T-helper 17 cell (primary cell): ENCODE data around the gene RGS3. TPM values are rescaled to one million over a fixed set of nuclear protein-coding genes. Genes with fewer than 3 reads are reported as not detected.
"Not testable (repeated sequence)": the region's sequence is repeated elsewhere in the genome, so short reads cannot be mapped to it uniquely, and the experiment has no call there.

ENCODE experiments used
- ATAC-seq: fragments of 150-1000 bp; cut with Tn5 transposase; 2 replicates; pipeline ENCODE4 v1.10.0; 2021; ENCODE audit warnings: mild to moderate bottlenecking, moderate library complexity
- DNase-seq, 3 donors: peaks; one replicate each; pipeline versions ENCODE4 v3.0.0 to v3.0.0-alpha.2; 2020 to 2021
- H3K9me3 ChIP-seq: one replicate; pipeline ENCODE4 v1.7.0; 2013; ENCODE audit warnings: low read length, mild to moderate bottlenecking; ENCODE audit not compliant: control insufficient read depth, poor library complexity, severe bottlenecking
- H3K27ac Mint-ChIP-seq: one replicate; pipeline ENCODE4 v1.8.0; 2022; ENCODE audit warnings: mild to moderate bottlenecking, moderate library complexity, mixed read lengths
- H3K27me3 Mint-ChIP-seq: one replicate; pipeline ENCODE4 v1.8.0; 2022; ENCODE audit warnings: mixed read lengths
- H3K36me3 Mint-ChIP-seq: one replicate; pipeline ENCODE4 v1.8.0; 2022; ENCODE audit warnings: low read depth, mixed read lengths
- H3K4me1 Mint-ChIP-seq: one replicate; pipeline ENCODE4 v1.8.0; 2022; ENCODE audit warnings: mild to moderate bottlenecking, mixed read lengths
- H3K4me3 Mint-ChIP-seq: one replicate; pipeline ENCODE4 v1.8.0; 2022; ENCODE audit warnings: mild to moderate bottlenecking, moderate library complexity, mixed read lengths
- total RNA-seq, 4 donors: library from RNA in 2 of 4; stranded (reverse) in 2 of 4; gene quantifications; one replicate each; pipeline ENCODE4 v1.2.3 and lab custom pipeline; 2022 to 2026

Gene RGS3
- total RNA-seq, result 10 to 100 TPM; 17.4 to 22.0 TPM
- total RNA-seq (lab: John Stamatoyannopoulos, UW), result 16.7 to 16.9 reads per million in 2 donors

- DNase-seq, result no peak
- Mint-ChIP-seq H3K27ac (no peak within 1 kb of the TSS), H3K36me3 (no peaks in the 10 kb centered on the region), H3K27me3 (no peaks in the 10 kb centered on the region), H3K4me3 (no peak within 1 kb of the TSS), H3K4me1 (peaks cover 7% of the 10 kb centered on the region)
- ATAC-seq, result peak; percentile 50
- H3K9me3 ChIP-seq, result no peaks in the 10 kb centered on the region
Observed at GRCh38 chr9:113463418-113464285, at the start of gene RGS3. RGS3 (plus strand) TSS chr9:113463727; CDS start chr9:113463803, 76 bp downstream.

GRCh38 chr9:113416149-113416721, 47.3 kb upstream of the RGS3 start:
- peak; percentile 41 for ATAC-seq

DNA sequence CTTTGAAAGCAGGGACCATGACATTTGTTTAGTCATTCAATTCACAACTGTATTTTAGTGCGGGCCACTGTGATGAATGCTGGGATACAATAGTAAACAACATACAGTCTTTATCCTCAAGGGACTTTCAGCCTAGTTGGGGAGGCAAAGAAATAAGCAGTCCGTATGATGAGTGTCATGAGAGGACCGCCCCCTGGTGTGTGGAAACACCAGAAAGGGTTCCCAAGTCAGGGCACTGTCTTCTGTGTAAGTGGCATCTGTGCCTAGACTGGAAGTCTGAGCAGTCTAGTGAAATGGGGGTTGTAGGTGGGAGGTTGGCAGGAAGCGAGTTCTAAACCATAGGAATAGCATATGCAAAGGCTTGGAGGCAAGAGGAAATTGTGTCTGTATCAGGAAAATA, 46.2 kb upstream of the RGS3 start:
- H3K9me3 ChIP-seq, result no peaks in the 10 kb centered on the region
- no peaks in the 10 kb centered on the region for H3K36me3 Mint-ChIP-seq

More at GRCh38 chr9:113416149-113416721, 47.3 kb upstream of the RGS3 start:
- no peaks in the 10 kb centered on the region for H3K36me3 Mint-ChIP-seq
- H3K4me3 Mint-ChIP-seq, result no peak overlapping the region
- H3K27ac Mint-ChIP-seq, result no peak overlapping the region
- no peaks in the 10 kb centered on the region for H3K4me1 Mint-ChIP-seq
- H3K9me3 ChIP-seq, result no peaks in the 10 kb centered on the region
- no peak for DNase-seq
- peaks cover 6% of the 10 kb centered on the region for H3K27me3 Mint-ChIP-seq

DNA sequence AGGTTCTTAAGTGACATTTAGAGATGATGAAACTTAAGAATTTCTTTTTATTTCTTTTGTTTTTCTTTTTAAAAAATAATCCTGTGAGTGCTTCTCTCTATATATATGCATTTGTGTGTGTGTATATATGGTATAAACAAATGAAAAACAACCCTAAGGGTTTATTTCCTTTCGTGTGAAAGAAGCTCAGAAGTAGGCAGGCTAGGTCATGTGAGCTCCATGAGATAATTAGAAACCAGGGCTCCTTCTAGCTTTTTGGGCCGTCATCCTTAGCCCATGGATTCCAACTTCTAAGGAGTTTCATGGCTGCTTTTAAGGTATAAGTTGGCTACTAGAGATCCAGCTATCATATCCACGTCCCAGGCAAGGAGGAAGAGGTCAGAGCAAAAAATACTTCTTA, 41.8 kb upstream of the RGS3 start:
- no peak for DNase-seq
- Mint-ChIP-seq H3K4me3 (no peak overlapping the region), H3K4me1 (no peaks in the 10 kb centered on the region), H3K27ac (no peak overlapping the region), H3K27me3 (peaks cover 37% of the 10 kb centered on the region), H3K36me3 (peaks cover 1% of the 10 kb centered on the region)
- H3K9me3 ChIP-seq, result no peaks in the 10 kb centered on the region
- ATAC-seq, result no peak

More for the DNA sequence above, 46.2 kb upstream of the RGS3 start:
- peaks cover 7% of the 10 kb centered on the region for H3K27me3 Mint-ChIP-seq
- DNase-seq (no peak), ATAC-seq (no peak)
- no peaks in the 10 kb centered on the region for H3K4me1 Mint-ChIP-seq
- H3K4me3 Mint-ChIP-seq, result no peak overlapping the region
- no peak overlapping the region for H3K27ac Mint-ChIP-seq

GRCh38 chr9:113425072-113425471, 38.5 kb upstream of the RGS3 start:
- Mint-ChIP-seq H3K4me1 (no peaks in the 10 kb centered on the region), H3K36me3 (peaks cover 2% of the 10 kb centered on the region)
- no peak for DNase-seq

GRCh38 chr9:113426701-113427100, 36.8 kb upstream of the RGS3 start:
- Mint-ChIP-seq H3K27ac (no peak overlapping the region), H3K27me3 (peaks cover 40% of the 10 kb centered on the region), H3K36me3 (peaks cover 2% of the 10 kb centered on the region), H3K4me3 (no peak overlapping the region), H3K4me1 (no peaks in the 10 kb centered on the region)
- H3K9me3 ChIP-seq, result no peaks in the 10 kb centered on the region
- no peak for ATAC-seq
- no peak for DNase-seq

More at GRCh38 chr9:113425072-113425471, 38.5 kb upstream of the RGS3 start:
- H3K9me3 ChIP-seq, result no peaks in the 10 kb centered on the region
- Mint-ChIP-seq H3K4me3 (no peak overlapping the region), H3K27me3 (peaks cover 47% of the 10 kb centered on the region), H3K27ac (peak overlapping the region; percentile 67)
- no peak for ATAC-seq

GRCh38 chr9:113427629-113428028, 35.9 kb upstream of the RGS3 start:
- peaks cover 38% of the 10 kb centered on the region for H3K27me3 Mint-ChIP-seq
- H3K9me3 ChIP-seq, result no peaks in the 10 kb centered on the region
- no peak overlapping the region for H3K27ac Mint-ChIP-seq
- DNase-seq (no peak), ATAC-seq (no peak)
- H3K4me3 Mint-ChIP-seq, result no peak overlapping the region
- peaks cover 2% of the 10 kb centered on the region for H3K36me3 Mint-ChIP-seq
- H3K4me1 Mint-ChIP-seq, result no peaks in the 10 kb centered on the region

DNA sequence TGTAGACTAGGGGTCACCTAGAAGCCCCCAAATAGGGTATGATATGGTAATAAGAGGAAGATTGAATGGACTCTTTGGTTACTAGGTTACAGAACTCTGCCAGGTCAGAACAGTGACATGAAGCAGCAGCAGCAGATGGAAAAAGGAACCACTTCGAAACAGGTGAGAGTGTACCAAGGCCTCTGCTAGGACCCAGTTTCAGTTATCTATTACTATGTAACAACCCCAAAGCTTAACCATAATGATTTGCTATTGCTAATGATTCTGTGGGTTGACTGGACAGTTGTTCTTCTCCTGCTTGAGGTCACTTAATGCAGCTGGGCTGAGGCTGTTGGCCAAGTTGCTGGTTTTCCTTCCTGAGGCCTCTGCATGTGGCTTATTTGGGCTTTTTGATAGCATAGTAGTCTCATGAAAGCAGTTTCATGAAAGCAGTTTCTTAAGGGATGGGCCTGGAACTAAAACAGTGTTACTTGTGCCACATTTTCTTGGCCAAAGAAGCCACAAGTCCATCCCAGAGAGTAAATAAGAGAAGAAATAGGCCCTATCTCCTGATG, 35.4 kb upstream of the RGS3 start:
- peaks cover 33% of the 10 kb centered on the region for H3K27me3 Mint-ChIP-seq
- ATAC-seq, result no peak
- H3K27ac Mint-ChIP-seq, result no peak overlapping the region
- no peak for DNase-seq
- H3K36me3 Mint-ChIP-seq, result peaks cover 2% of the 10 kb centered on the region
- H3K9me3 ChIP-seq, result no peaks in the 10 kb centered on the region
- no peak overlapping the region for H3K4me3 Mint-ChIP-seq
- H3K4me1 Mint-ChIP-seq, result no peaks in the 10 kb centered on the region

- DNase-seq (no peak), ATAC-seq (no peak)
- Mint-ChIP-seq H3K27ac (no peak overlapping the region), H3K4me3 (no peak overlapping the region), H3K36me3 (peaks cover 2% of the 10 kb centered on the region), H3K27me3 (peaks cover 15% of the 10 kb centered on the region), H3K4me1 (no peaks in the 10 kb centered on the region)
- no peaks in the 10 kb centered on the region for H3K9me3 ChIP-seq
Observed at GRCh38 chr9:113431191-113431590, 32.3 kb upstream of the RGS3 start.

DNA sequence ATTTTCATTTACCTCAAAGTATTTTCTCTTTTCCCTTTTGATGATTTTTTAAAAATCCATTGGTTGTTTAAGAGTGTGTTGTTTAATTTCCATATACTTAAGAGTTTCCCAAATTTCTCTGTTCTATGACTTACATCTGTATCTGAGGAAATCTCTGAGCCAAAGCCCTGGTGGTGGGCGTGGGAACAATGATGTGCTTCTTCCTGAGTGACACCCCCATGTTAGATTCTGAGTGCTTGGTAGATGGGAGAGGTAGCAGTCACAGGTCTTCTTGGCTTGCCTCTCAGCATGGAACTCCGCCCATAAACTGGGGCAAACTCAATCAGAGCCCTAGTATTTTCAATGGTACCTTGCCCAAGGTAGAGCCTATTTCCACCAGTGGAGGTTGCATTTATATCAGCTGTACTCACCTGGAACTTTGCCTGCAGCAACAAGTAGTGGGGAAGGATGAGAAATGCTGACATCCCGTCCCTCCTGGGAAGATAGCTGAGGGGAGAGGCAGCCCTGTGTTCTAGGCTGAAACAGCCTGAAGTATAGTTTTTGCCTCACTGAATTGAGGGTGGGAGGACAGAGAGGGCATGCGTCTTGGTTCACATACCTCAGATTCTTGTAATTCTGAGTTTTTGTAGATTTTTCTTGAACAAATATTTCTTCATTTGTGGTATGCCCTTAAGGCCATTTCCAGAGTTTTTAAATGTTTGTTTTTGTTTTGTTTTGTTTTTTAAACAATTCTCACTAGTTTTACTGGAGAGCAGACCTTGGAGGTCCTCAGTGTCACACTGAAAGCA, 26.6 kb upstream of the RGS3 start:
- no peak for DNase-seq
- Mint-ChIP-seq H3K4me3 (no peak overlapping the region), H3K27me3 (no peaks in the 10 kb centered on the region), H3K36me3 (no peaks in the 10 kb centered on the region), H3K27ac (no peak overlapping the region), H3K4me1 (no peaks in the 10 kb centered on the region)
- no peaks in the 10 kb centered on the region for H3K9me3 ChIP-seq
- ATAC-seq, result no peak

DNA sequence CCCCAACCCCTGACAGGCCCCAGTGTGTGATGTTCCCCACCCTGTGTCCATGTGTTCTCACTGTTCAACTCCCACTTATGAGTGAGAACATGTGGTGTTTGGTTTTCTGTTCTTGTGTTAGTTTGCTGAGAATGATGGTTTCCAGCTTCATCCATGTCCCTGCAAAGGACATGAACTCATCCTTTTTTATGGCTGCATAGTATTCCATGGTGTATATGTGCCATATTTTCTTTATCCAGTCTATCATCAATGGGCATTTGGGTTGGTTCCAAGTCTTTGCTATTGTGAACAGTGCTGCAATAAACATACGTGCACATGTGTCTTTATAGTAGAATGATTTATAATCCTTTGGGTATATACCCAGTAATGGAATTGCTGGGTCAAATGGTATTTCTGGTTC, 25.8 kb upstream of the RGS3 start:
- not testable (repeated sequence) for H3K9me3 ChIP-seq, ATAC-seq, H3K4me3 Mint-ChIP-seq, H3K4me1 Mint-ChIP-seq, DNase-seq, H3K27ac Mint-ChIP-seq, H3K36me3 Mint-ChIP-seq, H3K27me3 Mint-ChIP-seq

DNA sequence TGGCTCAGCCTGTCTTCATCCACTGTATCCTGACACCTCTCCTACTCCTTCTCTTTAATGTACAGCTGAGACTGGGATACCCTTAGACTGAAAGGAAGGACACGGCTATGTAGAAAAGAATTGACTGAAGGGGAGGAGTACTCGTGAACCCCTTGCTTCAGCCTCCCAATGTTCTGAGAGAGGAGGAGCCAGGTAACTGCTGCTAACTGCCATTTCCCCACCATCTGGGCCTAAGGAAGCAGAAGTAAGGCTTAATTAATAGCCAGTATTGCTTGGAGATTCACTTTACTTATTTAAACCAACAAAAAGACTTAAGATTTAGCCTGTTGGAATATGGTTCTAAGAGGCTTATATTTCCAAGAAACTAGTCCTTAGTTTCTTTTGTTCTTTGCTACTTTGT, 18.8 kb upstream of the RGS3 start:
- H3K4me1 Mint-ChIP-seq, result peaks cover 2% of the 10 kb centered on the region
- no peak overlapping the region for H3K4me3 Mint-ChIP-seq
- no peaks in the 10 kb centered on the region for H3K27me3 Mint-ChIP-seq
- no peaks in the 10 kb centered on the region for H3K36me3 Mint-ChIP-seq
- no peaks in the 10 kb centered on the region for H3K9me3 ChIP-seq
- DNase-seq, result no peak
- no peak for ATAC-seq
- no peak overlapping the region for H3K27ac Mint-ChIP-seq

- Mint-ChIP-seq H3K27me3 (no peaks in the 10 kb centered on the region), H3K27ac (no peak overlapping the region), H3K4me3 (no peak overlapping the region), H3K4me1 (peaks cover 6% of the 10 kb centered on the region), H3K36me3 (no peaks in the 10 kb centered on the region)
- H3K9me3 ChIP-seq, result no peaks in the 10 kb centered on the region
- ATAC-seq, result no peak
- DNase-seq, result no peak
Observed at GRCh38 chr9:113446323-113446740, 17.2 kb upstream of the RGS3 start.
